ENCODE measurements around the gene ISCA1. TPM values are rescaled to one million over a fixed set of nuclear protein-coding genes. Genes with fewer than 3 reads are reported as not detected.
"Not testable (repeated sequence)": the region's sequence is repeated elsewhere in the genome, so short reads cannot be mapped to it uniquely, and the experiment has no call there.

The ISCA1 gene
- polyA plus RNA-seq (ENCODE audit: insufficient read length), result 26.4 TPM

GRCh38 chr9:86282077-86282978, at the start of gene ISCA1:
Gene ISCA1 (minus strand): TSS chr9:86282538. CDS start chr9:86282458, 80 bp downstream.
- peak; percentile 62 for DNase-seq (ENCODE audit: low read depth)

GRCh38 chr9:86330186-86330585, 47.8 kb upstream of the ISCA1 start:
- DNase-seq (ENCODE audit: low read depth), result no peak

GRCh38 chr9:86329649-86330048, 47.3 kb upstream of the ISCA1 start:
- no peak for DNase-seq (ENCODE audit: low read depth)

- DNase-seq (ENCODE audit: low read depth), result no peak
Observed at GRCh38 chr9:86328156-86328555, 45.8 kb upstream of the ISCA1 start.

GRCh38 chr9:86326536-86326935, 44.2 kb upstream of the ISCA1 start:
- DNase-seq (ENCODE audit: low read depth), result no peak

GRCh38 chr9:86324901-86325300, 42.6 kb upstream of the ISCA1 start:
- DNase-seq (ENCODE audit: low read depth), result no peak

- no peak for DNase-seq (ENCODE audit: low read depth)
Observed at GRCh38 chr9:86324308-86324707, 42.0 kb upstream of the ISCA1 start.

GRCh38 chr9:86322973-86323644, 40.8 kb upstream of the ISCA1 start:
- DNase-seq (ENCODE audit: low read depth), result no peak

- DNase-seq (ENCODE audit: low read depth), result no peak
Observed at GRCh38 chr9:86321373-86321772, 39.0 kb upstream of the ISCA1 start.

GRCh38 chr9:86318187-86318586, 35.8 kb upstream of the ISCA1 start:
- DNase-seq (ENCODE audit: low read depth), result no peak

GRCh38 chr9:86315078-86315477, 32.7 kb upstream of the ISCA1 start:
- no peak for DNase-seq (ENCODE audit: low read depth)

- not testable (repeated sequence) for DNase-seq (ENCODE audit: low read depth)
Observed at GRCh38 chr9:86312959-86313358, 30.6 kb upstream of the ISCA1 start.

- no peak for DNase-seq (ENCODE audit: low read depth)
Observed at GRCh38 chr9:86308687-86309086, 26.3 kb upstream of the ISCA1 start.

GRCh38 chr9:86304236-86304730, 21.9 kb upstream of the ISCA1 start:
- no peak for DNase-seq (ENCODE audit: low read depth)

- no peak for DNase-seq (ENCODE audit: low read depth)
Observed at GRCh38 chr9:86303316-86303975, 21.1 kb upstream of the ISCA1 start.

GRCh38 chr9:86301686-86302085, 19.3 kb upstream of the ISCA1 start:
- DNase-seq (ENCODE audit: low read depth), result no peak

- no peak for DNase-seq (ENCODE audit: low read depth)
Observed at GRCh38 chr9:86300701-86301100, 18.4 kb upstream of the ISCA1 start.

GRCh38 chr9:86298873-86299272, 16.5 kb upstream of the ISCA1 start:
- no peak for DNase-seq (ENCODE audit: low read depth)

- DNase-seq (ENCODE audit: low read depth), result not testable (repeated sequence)
Observed at GRCh38 chr9:86290341-86290740, 8.0 kb upstream of the ISCA1 start.

- DNase-seq (ENCODE audit: low read depth), result no peak
Observed at GRCh38 chr9:86288499-86289198, 6.3 kb upstream of the ISCA1 start.

- no peak for DNase-seq (ENCODE audit: low read depth)
Observed at GRCh38 chr9:86287013-86287412, 4.7 kb upstream of the ISCA1 start.

GRCh38 chr9:86286278-86286677, 3.9 kb upstream of the ISCA1 start:
- DNase-seq (ENCODE audit: low read depth), result no peak
